GM12872 (cell line): Measurements from ENCODE around the gene DUS1L.

Experiments
- CTCF ChIP-seq: IDR thresholded peaks from 3 replicates; pipeline ENCODE4 v1.5.1; 2011; ENCODE audit warnings: low read depth, mild to moderate bottlenecking, low read length, moderate library complexity; ENCODE audit not compliant: insufficient read depth

The DUS1L gene

GRCh38 chr17:82024859-82025258 is 40.7 kb downstream of the DUS1L start:
- no peak for TF ChIP-seq CTCF

- TF ChIP-seq CTCF: no peak
Measured at GRCh38 chr17:82023447-82024241, 42.0 kb downstream of the DUS1L start.

- TF ChIP-seq CTCF: no peak
Measured at GRCh38 chr17:82022981-82023446, 42.6 kb downstream of the DUS1L start, which contains the start of gene LRRC45. Gene LRRC45, plus strand, starts transcription at chr17:82023305. Its CDS starts 339 bp downstream, at chr17:82023644.

- no peak for TF ChIP-seq CTCF
Measured at GRCh38 chr17:82022310-82022980, 43.2 kb downstream of the DUS1L start, which contains the start of gene CENPX. Gene CENPX, minus strand, starts transcription at chr17:82022878. Its CDS starts 17 bp downstream, at chr17:82022861.

- no peak for TF ChIP-seq CTCF
Measured at GRCh38 chr17:82021900-82022309, 43.7 kb downstream of the DUS1L start.

- peak; percentile 74 for TF ChIP-seq CTCF
Measured at GRCh38 chr17:82021107-82021899, 44.3 kb downstream of the DUS1L start.

- no peak for TF ChIP-seq CTCF
Measured at GRCh38 chr17:82020572-82021106, 45.0 kb downstream of the DUS1L start.
